Astrocyte (in vitro differentiated cells and primary cell): ENCODE data around the gene TFF1. TPM values are rescaled to one million over a fixed set of nuclear protein-coding genes. Genes with fewer than 3 reads are reported as not detected.

Experiments used
- DNase-seq: peaks from one replicate; pipeline ENCODE4 v3.0.0-alpha.2; 2010; ENCODE audit warnings: low read depth
- FAIRE-seq: peaks from 2 replicates; lab custom pipeline; 2011; peaks lifted over from hg19 to GRCh38; lab: Jason Lieb, UNC
- H2AFZ ChIP-seq: 2 replicates; pipeline ENCODE4 v1.6.0; 2012; ENCODE audit warnings: low read depth, low read length, inconsistent platforms
- H3K27ac ChIP-seq: 2 replicates; pipeline ENCODE4 v1.5.1; 2011; ENCODE audit warnings: low read depth, low read length, inconsistent platforms
- H3K27me3 ChIP-seq: 2 replicates; pipeline ENCODE4 v1.6.0; 2011; ENCODE audit warnings: low read length, inconsistent platforms; ENCODE audit not compliant: insufficient read depth
- H3K36me3 ChIP-seq: 2 replicates; pipeline ENCODE4 v1.5.1; 2011; ENCODE audit warnings: low read length, inconsistent platforms; ENCODE audit not compliant: insufficient read depth
- H3K4me1 ChIP-seq: 2 replicates; pipeline ENCODE4 v1.5.1; 2011; ENCODE audit warnings: low read length, inconsistent platforms; ENCODE audit not compliant: insufficient read depth
- H3K4me2 ChIP-seq: 2 replicates; pipeline ENCODE4 v1.6.0; 2012; ENCODE audit warnings: low read length, inconsistent platforms
- H3K4me3 ChIP-seq: 2 replicates; pipeline ENCODE4 v1.5.1; 2011; ENCODE audit warnings: low read depth, mild to moderate bottlenecking, low read length, inconsistent platforms; ENCODE audit not compliant: insufficient read depth
- H3K79me2 ChIP-seq: 2 replicates; pipeline ENCODE4 v1.6.0; 2012; ENCODE audit warnings: mild to moderate bottlenecking, low read length, inconsistent platforms; ENCODE audit not compliant: insufficient read depth
- H3K9ac ChIP-seq: 2 replicates; pipeline ENCODE4 v1.6.0; 2012; ENCODE audit warnings: mild to moderate bottlenecking, low read length, inconsistent platforms
- H3K9me3 ChIP-seq: 2 replicates; pipeline ENCODE4 v1.5.1; 2012; ENCODE audit warnings: low read depth, mild to moderate bottlenecking, low read length, inconsistent platforms; ENCODE audit not compliant: insufficient read depth
- H4K20me1 ChIP-seq: 2 replicates; pipeline ENCODE4 v1.6.0; 2012; ENCODE audit warnings: low read length, inconsistent platforms; ENCODE audit not compliant: insufficient read depth
- H3K27ac Mint-ChIP-seq: one replicate; pipeline ENCODE4 v1.8.0; 2021; ENCODE audit warnings: mild to moderate bottlenecking, mixed read lengths; ENCODE audit not compliant: unreplicated experiment
- H3K27me3 Mint-ChIP-seq: one replicate; pipeline ENCODE4 v1.8.0; 2021; ENCODE audit warnings: low read depth, mixed read lengths; ENCODE audit not compliant: unreplicated experiment
- H3K36me3 Mint-ChIP-seq: one replicate; pipeline ENCODE4 v1.8.0; 2021; ENCODE audit warnings: low read depth, mixed read lengths; ENCODE audit not compliant: unreplicated experiment
- H3K4me1 Mint-ChIP-seq: one replicate; pipeline ENCODE4 v1.8.0; 2021; ENCODE audit warnings: low read depth, mixed read lengths; ENCODE audit not compliant: unreplicated experiment
- H3K4me3 Mint-ChIP-seq: one replicate; pipeline ENCODE4 v1.8.0; 2021; ENCODE audit warnings: mild to moderate bottlenecking, moderate library complexity, mixed read lengths; ENCODE audit not compliant: unreplicated experiment
- H3K9me3 Mint-ChIP-seq: one replicate; pipeline ENCODE4 v1.8.0; 2021; ENCODE audit warnings: mild to moderate bottlenecking, mixed read lengths; ENCODE audit not compliant: unreplicated experiment
- CTCF ChIP-seq: IDR thresholded peaks from 2 replicates; pipeline ENCODE4 v1.5.1; 2011; ENCODE audit warnings: low read depth, mild to moderate bottlenecking, inconsistent platforms, low read length, moderate library complexity; ENCODE audit not compliant: insufficient read depth
- EZH2 ChIP-seq: IDR thresholded peaks from 2 replicates; pipeline ENCODE4 v1.6.1; 2012; ENCODE audit warnings: mild to moderate bottlenecking, low read length, inconsistent platforms; ENCODE audit not compliant: insufficient read depth
- total RNA-seq: library from RNA; stranded (reverse); gene quantifications from 2 replicates; pipeline ENCODE4 v1.2.1, GENCODE V29; 2021

Gene TFF1
- total RNA-seq, 1 donor from 2014 or later: not detected

GRCh38 chr21:42395302-42395701 is 29.0 kb upstream of the TFF1 start:
- Mint-ChIP-seq H3K9me3 (peaks cover 2% of the 10 kb centered on the region), H3K4me1 (peaks cover 2% of the 10 kb centered on the region), H3K36me3 (peaks cover 1% of the 10 kb centered on the region), H3K27me3 (peaks cover 16% of the 10 kb centered on the region), H3K4me3 (no peak overlapping the region), H3K27ac (no peak overlapping the region)
- no peaks in the 10 kb centered on the region for H3K79me2 ChIP-seq
- no peak overlapping the region for H3K9ac ChIP-seq
- TF ChIP-seq EZH2: no peak
- no peak for TF ChIP-seq CTCF
- no peak overlapping the region for H3K27ac ChIP-seq
- FAIRE-seq (no peak), DNase-seq (no peak)
- H3K9me3 ChIP-seq: no peaks in the 10 kb centered on the region
- no peaks in the 10 kb centered on the region for H3K36me3 ChIP-seq
- no peaks in the 10 kb centered on the region for H4K20me1 ChIP-seq
- no peak overlapping the region for H2AFZ ChIP-seq
- no peaks in the 10 kb centered on the region for H3K27me3 ChIP-seq
- H3K4me2 ChIP-seq: no peak overlapping the region
- no peak overlapping the region for H3K4me3 ChIP-seq
- H3K4me1 ChIP-seq: no peaks in the 10 kb centered on the region

GRCh38 chr21:42393443-42393950 is 27.2 kb upstream of the TFF1 start:
- Histone ChIP-seq H3K36me3 (no peaks in the 10 kb centered on the region), H3K4me1 (no peaks in the 10 kb centered on the region), H3K9ac (no peak overlapping the region), H3K79me2 (no peaks in the 10 kb centered on the region), H3K9me3 (no peaks in the 10 kb centered on the region), H4K20me1 (no peaks in the 10 kb centered on the region), H3K27ac (no peak overlapping the region), H3K27me3 (peaks cover 6% of the 10 kb centered on the region), H3K4me2 (peak overlapping the region; percentile 36), H3K4me3 (no peak overlapping the region), H2AFZ (no peak overlapping the region)
- H3K27me3 Mint-ChIP-seq: peaks cover 20% of the 10 kb centered on the region
- FAIRE-seq (no peak), DNase-seq (no peak)
- H3K36me3 Mint-ChIP-seq: peaks cover 1% of the 10 kb centered on the region
- TF ChIP-seq EZH2 (no peak), CTCF (no peak)
- peaks cover 2% of the 10 kb centered on the region for H3K9me3 Mint-ChIP-seq
- H3K4me1 Mint-ChIP-seq: peaks cover 2% of the 10 kb centered on the region
- no peak overlapping the region for H3K4me3 Mint-ChIP-seq
- no peak overlapping the region for H3K27ac Mint-ChIP-seq

GRCh38 chr21:42392731-42393442 is 26.6 kb upstream of the TFF1 start:
- peaks cover 1% of the 10 kb centered on the region for H3K36me3 Mint-ChIP-seq
- H3K27me3 Mint-ChIP-seq: peaks cover 16% of the 10 kb centered on the region
- no peak for FAIRE-seq

More at GRCh38 chr21:42392731-42393442, 26.6 kb upstream of the TFF1 start:
- H3K4me2 ChIP-seq: peak overlapping the region; percentile 36
- H3K79me2 ChIP-seq: no peaks in the 10 kb centered on the region
- Mint-ChIP-seq H3K27ac (no peak overlapping the region), H3K4me3 (no peak overlapping the region), H3K9me3 (peaks cover 2% of the 10 kb centered on the region), H3K4me1 (peaks cover 4% of the 10 kb centered on the region)
- H3K27me3 ChIP-seq: peaks cover 6% of the 10 kb centered on the region
- no peaks in the 10 kb centered on the region for H4K20me1 ChIP-seq
- no peaks in the 10 kb centered on the region for H3K9me3 ChIP-seq
- H3K4me3 ChIP-seq: no peak overlapping the region
- no peak overlapping the region for H3K27ac ChIP-seq
- no peak overlapping the region for H2AFZ ChIP-seq
- DNase-seq: no peak
- no peaks in the 10 kb centered on the region for H3K4me1 ChIP-seq
- TF ChIP-seq EZH2 (no peak), CTCF (no peak)
- H3K9ac ChIP-seq: no peak overlapping the region
- H3K36me3 ChIP-seq: no peaks in the 10 kb centered on the region
